ENCODE measurements around the gene THUMPD1. TPM values are rescaled to one million over a fixed set of nuclear protein-coding genes. Genes with fewer than 3 reads are reported as not detected.

The THUMPD1 gene
- polyA plus RNA-seq, 1 donor: 28.9 TPM

DNA sequence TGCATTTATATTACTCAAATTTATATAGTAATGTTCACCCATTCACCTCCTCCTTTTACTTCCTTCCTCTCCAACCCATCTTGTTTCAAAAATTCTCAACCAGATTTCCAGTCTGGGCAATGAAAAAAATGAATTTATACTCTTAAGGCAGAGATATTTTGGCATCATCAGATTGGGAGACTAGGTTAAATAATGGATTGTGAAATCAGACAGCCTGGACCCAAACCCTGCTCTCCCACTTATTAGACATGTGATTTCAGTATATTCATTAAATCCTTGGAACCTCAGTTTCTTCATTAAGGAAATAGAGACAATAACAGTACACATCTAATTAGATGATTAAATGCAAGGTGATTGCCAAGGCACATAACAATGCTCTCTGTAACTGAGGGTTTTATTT is 52.0 kb downstream of the THUMPD1 start:
- no peak for DNase-seq

DNA sequence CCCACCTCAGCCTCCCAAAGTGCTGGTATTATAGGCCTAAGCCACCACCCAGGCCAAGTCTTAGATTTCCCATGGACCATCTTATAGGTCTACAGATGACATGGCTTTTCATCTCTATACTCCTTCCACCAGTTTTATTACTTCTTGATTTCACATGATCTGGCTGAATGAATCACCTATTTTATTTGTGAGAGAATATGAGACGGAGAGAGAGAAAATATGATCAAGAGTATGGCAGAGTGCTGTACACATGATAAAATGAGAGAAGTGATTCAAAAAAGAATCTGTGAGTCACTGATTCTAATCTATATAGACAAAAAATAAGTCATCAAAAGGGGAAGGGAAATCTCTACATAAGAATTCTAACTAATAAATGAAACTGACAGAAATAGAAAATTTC is 57.8 kb downstream of the THUMPD1 start:
- no peak for DNase-seq

Other genes with a start within 250 kb of the THUMPD1 start
- gene ACSM2B, start 165.5 kb downstream of the THUMPD1 start, polyA plus RNA-seq (ENCODE audit: insufficient read length): 0.41 TPM
- gene ACSM1, start 44.1 kb downstream of the THUMPD1 start, polyA plus RNA-seq (ENCODE audit: insufficient read length): 0.10 TPM
- gene ACSM3, start 22.2 kb upstream of the THUMPD1 start, polyA plus RNA-seq (ENCODE audit: insufficient read length): 3.6 TPM
- gene ERI2, start 64.7 kb upstream of the THUMPD1 start, polyA plus RNA-seq (ENCODE audit: insufficient read length): 18.2 TPM
- gene REXO5, start 64.7 kb upstream of the THUMPD1 start, polyA plus RNA-seq (ENCODE audit: insufficient read length): 4.3 TPM
- 5.2 TPM for gene DCUN1D3, start 158.5 kb upstream of the THUMPD1 start, polyA plus RNA-seq (ENCODE audit: insufficient read length)
- 18.5 TPM for gene LYRM1, start 159.0 kb upstream of the THUMPD1 start, polyA plus RNA-seq (ENCODE audit: insufficient read length)

Measured in hindlimb muscle (tissue), 1 donor.